GM13976 (cell line): Measurements from ENCODE around the gene BBS9.

ENCODE experiments used
- DNase-seq: peaks from one replicate; pipeline ENCODE4 v3.0.0; 2012; ENCODE audit warnings: low spot score
- CTCF ChIP-seq: IDR thresholded peaks from 2 replicates; pipeline ENCODE4 v1.5.1; 2012; ENCODE audit warnings: borderline replicate concordance, mild to moderate bottlenecking; ENCODE audit not compliant: insufficient read depth; ENCODE audit errors: extremely low read depth, missing control alignments, control extremely low read depth
- in situ Hi-C: fragments of 300-500 bp; cut with MboI; formaldehyde crosslinking; loops from one replicate; pipeline ENCODE4 v1.12.0; 2022; ENCODE audit warnings: low sequenced_read_pairs, mixed read lengths, inconsistent platforms; ENCODE audit not compliant: unreplicated experiment

The BBS9 gene

GRCh38 chr7:33431543-33431942 is 302.2 kb downstream of the BBS9 start:
- no peak for TF ChIP-seq CTCF
- no peak for DNase-seq
- in situ Hi-C loops = loop anchor here (25.0 kb wide), 1 partner anchor 306 kb away; no protein-coding TSS in a partner anchor

GRCh38 chr7:33432821-33433220 is 303.5 kb downstream of the BBS9 start:
- no peak for DNase-seq
- in situ Hi-C loops = loop anchor here (25.0 kb wide), 1 partner anchor 304 kb away; no protein-coding TSS in a partner anchor
- TF ChIP-seq CTCF = no peak

GRCh38 chr7:33433357-33433756 is 304.0 kb downstream of the BBS9 start:
- in situ Hi-C loops = loop anchor here (25.0 kb wide), 1 partner anchor 304 kb away; no protein-coding TSS in a partner anchor
- no peak for TF ChIP-seq CTCF
- DNase-seq = no peak

GRCh38 chr7:33444511-33444910 is 315.1 kb downstream of the BBS9 start:
- no peak for DNase-seq

GRCh38 chr7:33446551-33446950 is 317.2 kb downstream of the BBS9 start:
- in situ Hi-C loops = loop anchor here (25.0 kb wide), 1 partner anchor 291 kb away; no protein-coding TSS in a partner anchor
- TF ChIP-seq CTCF = no peak
- no peak for DNase-seq

More at GRCh38 chr7:33444511-33444910, 315.1 kb downstream of the BBS9 start:
- TF ChIP-seq CTCF = no peak
- in situ Hi-C loops = loop anchor here (25.0 kb wide), 1 partner anchor 293 kb away; no protein-coding TSS in a partner anchor

- TF ChIP-seq CTCF = no peak
- in situ Hi-C loops = loop anchor here (25.0 kb wide), 1 partner anchor 289 kb away; no protein-coding TSS in a partner anchor
- DNase-seq = no peak
Observed at GRCh38 chr7:33448035-33448434, 318.7 kb downstream of the BBS9 start.
